Loucy (cell line): ENCODE results near the gene DLG1.

Source experiments
- EZH2phosphoT487 ChIP-seq: fragments of 200-600 bp; IDR thresholded peaks from 2 replicates; pipeline ENCODE4 v1.6.1; 2018; ENCODE audit warnings: antibody characterized with exemption, mild to moderate bottlenecking, moderate library complexity, borderline replicate concordance
- TF ChIP-seq, protein P1 (sequence below): fragments of 200-600 bp; sonication (generic); conservative IDR thresholded peaks from 2 replicates; pipeline ENCODE4 v1.5.1; 2014; ENCODE audit warnings: mild to moderate bottlenecking, antibody characterized with exemption, low read length

DNA sequence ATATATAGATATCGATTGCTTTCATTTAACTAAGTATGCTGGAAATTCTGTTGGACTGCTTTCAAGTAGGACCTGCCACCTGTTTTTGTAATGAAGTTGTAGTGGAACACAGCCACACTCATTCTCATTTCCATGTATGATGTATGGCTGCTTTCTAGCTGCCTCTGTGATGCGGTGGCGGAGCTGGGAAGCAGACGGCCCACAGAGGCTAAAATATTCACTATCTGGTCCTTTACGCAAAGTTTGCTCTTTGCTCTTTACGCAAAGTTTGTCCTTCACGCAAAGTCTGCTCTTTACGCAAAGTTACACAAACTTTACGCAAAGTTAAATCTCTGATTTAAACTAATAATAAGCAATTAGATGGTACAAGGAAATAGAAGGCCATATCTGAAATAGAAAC lies 91.5 kb downstream of the DLG1 start:
- TF ChIP-seq, protein P1, sequence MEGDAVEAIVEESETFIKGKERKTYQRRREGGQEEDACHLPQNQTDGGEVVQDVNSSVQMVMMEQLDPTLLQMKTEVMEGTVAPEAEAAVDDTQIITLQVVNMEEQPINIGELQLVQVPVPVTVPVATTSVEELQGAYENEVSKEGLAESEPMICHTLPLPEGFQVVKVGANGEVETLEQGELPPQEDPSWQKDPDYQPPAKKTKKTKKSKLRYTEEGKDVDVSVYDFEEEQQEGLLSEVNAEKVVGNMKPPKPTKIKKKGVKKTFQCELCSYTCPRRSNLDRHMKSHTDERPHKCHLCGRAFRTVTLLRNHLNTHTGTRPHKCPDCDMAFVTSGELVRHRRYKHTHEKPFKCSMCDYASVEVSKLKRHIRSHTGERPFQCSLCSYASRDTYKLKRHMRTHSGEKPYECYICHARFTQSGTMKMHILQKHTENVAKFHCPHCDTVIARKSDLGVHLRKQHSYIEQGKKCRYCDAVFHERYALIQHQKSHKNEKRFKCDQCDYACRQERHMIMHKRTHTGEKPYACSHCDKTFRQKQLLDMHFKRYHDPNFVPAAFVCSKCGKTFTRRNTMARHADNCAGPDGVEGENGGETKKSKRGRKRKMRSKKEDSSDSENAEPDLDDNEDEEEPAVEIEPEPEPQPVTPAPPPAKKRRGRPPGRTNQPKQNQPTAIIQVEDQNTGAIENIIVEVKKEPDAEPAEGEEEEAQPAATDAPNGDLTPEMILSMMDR, result no peak
- TF ChIP-seq EZH2phosphoT487, result no peak
